NCI-H1105 treated with DMSO at 0.1 percent for 48 hours (cell line): Measurements from ENCODE around the gene ZMYM1.
"Not testable (repeated sequence)": the region's sequence is repeated elsewhere in the genome, so short reads cannot be mapped to it uniquely, and the experiment has no call there.

Source experiments
- DNase-seq: peaks from one replicate; lab custom pipeline; 2025; lab: John Stamatoyannopoulos, UW

ZMYM1 gene

DNA sequence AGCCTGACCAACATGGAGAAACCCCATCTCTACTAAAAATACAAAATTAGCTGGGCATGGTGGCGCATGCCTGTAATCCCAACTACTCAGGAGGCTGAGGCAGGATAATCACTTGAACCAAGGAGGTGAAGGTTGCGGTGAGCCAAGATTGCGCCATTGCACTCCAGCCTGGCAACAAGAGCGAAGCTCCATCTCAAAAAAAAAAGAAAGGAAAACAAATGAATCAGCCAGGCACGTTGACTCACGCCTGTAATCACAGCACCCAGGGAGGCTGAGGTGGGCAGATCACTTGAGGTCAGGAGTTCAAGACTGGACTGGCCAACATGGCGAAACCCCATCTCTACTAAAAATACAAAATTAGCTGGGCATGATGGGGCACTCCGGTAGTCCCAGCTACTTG lies 2.8 kb upstream of the ZMYM1 start:
- DNase-seq = not testable (repeated sequence)

GRCh38 chr1:35080171-35080854 lies 1.1 kb downstream of the ZMYM1 start:
- no peak for DNase-seq

- DNase-seq = no peak
Measured at GRCh38 chr1:35085421-35085820, 6.2 kb downstream of the ZMYM1 start.

DNA sequence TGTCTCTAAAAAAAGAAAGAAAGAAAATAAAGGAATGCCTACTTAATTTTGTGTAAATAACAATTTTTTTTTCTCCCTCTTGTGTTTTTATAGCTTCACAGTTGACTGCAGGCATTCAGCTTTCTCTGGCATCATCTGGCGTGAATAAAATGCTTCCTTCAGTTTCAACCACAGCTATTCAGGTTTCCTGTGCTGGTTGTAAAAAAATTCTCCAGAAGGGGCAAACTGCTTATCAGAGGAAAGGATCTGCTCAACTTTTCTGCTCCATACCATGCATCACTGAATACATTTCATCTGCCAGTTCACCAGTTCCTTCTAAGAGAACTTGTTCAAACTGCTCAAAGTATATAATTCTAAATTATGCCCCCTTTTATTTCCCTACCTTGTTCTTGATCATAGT lies 18.0 kb downstream of the ZMYM1 start:
- DNase-seq = no peak

DNA sequence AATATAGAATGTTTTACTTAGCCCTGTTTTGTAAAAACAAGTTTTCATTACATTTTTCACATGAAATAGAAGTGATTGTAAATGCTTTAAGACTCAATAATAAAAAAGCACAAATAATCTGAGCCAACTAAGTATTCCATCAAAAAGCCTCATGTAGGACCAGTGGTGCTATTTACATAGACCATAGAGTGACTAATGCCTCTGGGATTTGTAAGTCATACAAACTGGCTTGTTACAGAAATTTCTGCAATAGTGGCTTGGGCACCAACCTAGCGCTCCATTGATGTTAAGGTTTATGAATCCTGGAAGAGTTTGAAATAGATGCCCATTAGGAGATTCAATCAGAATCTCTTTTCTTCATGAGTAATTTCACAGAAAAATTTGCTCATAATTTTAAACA lies 31.9 kb downstream of the ZMYM1 start:
- DNase-seq = no peak

DNA sequence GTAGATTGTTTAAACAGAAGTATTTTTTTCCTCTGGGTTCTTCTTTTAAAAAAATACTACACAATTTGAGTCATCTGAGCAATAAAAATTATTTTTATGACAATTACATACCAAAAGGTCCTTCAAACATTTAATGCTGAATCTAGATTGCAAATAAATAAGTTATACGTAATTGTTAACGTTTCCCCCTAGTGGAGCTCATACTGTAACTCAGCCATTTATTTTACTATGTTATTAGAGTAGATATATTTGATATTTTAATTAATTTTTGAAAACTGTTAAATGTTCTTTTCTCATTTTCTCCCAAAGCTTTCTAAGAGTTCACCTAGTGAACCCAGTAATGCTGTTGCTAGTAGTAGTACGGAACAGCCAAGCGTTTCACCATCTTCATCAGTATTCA lies 33.5 kb downstream of the ZMYM1 start:
- DNase-seq = peak; percentile 3

DNA sequence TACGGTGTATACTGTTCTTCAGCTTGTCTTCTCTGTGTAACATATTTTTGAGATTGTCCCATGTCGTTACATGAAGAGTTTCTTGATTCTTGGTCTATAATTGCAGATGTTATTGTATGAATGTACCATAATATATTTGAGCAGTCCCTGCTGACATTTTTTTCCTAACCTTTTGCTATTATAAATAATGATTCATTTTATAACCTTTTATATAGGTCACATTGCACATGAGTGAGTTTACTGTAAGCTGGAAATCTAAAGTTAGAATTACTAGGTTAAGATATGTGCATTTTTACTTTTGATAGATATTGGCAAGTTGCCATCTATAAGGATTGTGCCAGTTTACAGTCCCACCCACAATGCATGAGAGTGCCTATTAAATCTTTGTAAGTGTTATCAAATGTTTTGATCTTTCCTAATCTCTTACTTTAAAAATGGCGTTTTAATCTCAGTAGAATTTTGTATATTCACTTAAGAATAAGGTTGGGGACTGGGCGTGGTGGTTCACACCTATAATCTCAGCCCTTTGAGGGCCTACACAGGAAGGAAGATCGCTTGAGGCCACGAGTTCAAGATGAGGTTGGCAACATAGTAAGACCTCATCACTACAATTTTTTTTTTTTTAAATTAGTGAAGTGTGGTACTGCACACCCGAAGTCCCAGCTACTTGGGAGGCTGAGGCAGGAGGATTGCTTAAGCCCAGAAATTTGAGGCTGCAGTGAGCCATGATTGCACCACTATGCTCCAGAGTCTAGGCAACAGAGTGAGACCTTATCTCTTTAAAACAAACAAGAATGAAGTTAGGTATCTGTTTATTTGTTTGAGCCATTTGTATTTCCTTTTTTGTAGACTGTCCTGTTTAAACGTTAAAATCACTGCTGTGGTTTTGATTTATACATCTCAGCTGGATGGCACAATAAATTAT lies 36.5 kb downstream of the ZMYM1 start:
- DNase-seq = no peak

DNA sequence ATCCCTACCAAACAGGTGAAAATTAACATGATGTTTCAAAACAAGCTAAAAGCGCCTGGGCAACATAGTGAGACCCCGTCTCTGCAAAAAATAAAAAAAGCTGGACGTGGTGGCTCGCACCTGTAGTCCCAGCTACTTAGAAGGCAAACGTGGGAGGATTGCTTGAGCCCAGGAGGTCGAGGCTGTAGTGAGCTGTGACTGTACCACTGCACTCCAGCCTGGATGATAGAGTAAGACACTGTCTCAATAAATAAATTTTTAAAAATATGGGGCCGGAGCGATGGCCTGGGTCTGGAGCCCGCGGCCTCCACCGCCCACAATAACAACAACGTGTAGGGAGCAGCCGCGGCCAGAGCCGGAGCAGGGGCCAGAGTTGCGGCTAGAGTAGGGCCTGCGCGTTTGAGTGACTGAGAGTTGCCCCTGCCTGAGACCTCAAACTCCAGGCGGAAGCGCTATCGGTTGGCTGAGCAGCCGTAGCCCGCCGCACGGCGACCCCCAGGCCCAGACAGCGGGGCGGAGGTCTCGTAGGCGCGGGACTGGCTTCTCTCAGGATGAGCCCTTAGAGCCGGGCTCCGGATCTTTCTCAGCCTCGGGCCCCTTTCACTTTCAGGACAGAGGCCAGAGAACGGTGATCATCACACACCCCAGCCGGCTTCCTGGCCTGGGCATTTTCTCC lies 41.4 kb downstream of the ZMYM1 start:
- no peak for DNase-seq

DNA sequence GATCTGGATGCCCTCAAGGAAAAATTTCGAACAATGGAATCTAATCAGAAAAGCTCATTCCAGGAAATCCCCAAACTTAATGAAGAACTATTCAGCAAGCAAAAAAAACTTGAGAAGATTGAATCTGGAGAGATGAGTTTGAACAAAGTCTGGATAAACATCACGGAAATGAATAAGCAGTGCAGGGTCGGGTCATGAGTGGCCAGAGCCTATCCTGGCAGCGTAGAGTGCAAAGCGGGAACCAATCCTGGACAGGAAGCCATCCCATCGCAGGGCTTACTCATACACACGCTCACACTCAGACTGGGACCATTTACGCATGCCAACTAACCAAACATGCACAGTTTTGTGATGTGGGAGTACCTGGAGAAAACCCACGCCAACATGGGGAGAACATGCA lies 43.1 kb downstream of the ZMYM1 start:
- DNase-seq = no peak

DNA sequence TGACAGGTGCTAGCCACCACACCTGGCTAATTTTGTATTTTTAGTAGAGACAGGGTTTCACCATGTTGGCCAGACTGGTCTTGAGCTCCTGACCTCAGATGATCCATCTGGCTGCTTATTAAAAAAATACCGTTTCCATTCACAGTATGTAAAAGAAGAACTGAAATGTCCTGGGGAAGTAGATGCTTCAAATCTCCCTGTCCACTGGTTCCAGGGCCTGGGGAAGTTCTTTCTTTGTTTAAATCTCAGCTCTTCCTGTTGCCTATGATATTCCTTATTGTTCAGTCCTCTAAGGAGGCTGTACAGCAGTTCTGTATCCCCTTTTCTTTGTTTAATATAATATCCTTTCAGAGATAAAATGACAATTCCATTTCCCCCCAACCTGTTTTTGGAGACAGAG lies 47.4 kb downstream of the ZMYM1 start:
- DNase-seq = no peak

- no peak for DNase-seq
Measured at GRCh38 chr1:35129080-35129479, 49.9 kb downstream of the ZMYM1 start.

GRCh38 chr1:35136780-35137179 lies 57.6 kb downstream of the ZMYM1 start:
- no peak for DNase-seq

- not testable (repeated sequence) for DNase-seq
Measured at GRCh38 chr1:35137590-35137989, 58.4 kb downstream of the ZMYM1 start.

GRCh38 chr1:35142294-35142693 lies 63.1 kb downstream of the ZMYM1 start:
- not testable (repeated sequence) for DNase-seq

- not testable (repeated sequence) for DNase-seq
Measured at GRCh38 chr1:35142728-35143127, 63.5 kb downstream of the ZMYM1 start.

GRCh38 chr1:35143737-35144508 lies 64.7 kb downstream of the ZMYM1 start:
- no peak for DNase-seq

GRCh38 chr1:35145892-35146549 lies 66.8 kb downstream of the ZMYM1 start:
- DNase-seq = not testable (repeated sequence)

DNA sequence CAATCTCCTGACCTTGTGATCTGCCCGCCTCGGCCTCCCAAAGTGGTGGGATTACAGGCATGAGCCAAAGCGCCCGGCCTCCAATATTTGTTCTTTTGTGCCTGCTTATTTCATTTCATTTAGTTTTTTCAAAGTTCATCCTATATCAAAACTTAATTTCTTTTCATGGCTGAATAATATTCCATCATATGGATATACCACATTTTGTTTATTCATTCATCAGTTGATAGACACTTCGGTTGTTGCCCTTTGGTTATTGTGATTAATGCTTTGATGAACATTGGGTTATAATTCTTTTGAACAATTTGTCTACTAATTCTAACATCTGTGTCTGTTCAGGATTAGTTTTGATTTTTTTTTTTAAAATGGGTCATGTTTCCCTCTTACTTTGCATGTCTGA lies 72.0 kb downstream of the ZMYM1 start:
- no peak for DNase-seq

DNA sequence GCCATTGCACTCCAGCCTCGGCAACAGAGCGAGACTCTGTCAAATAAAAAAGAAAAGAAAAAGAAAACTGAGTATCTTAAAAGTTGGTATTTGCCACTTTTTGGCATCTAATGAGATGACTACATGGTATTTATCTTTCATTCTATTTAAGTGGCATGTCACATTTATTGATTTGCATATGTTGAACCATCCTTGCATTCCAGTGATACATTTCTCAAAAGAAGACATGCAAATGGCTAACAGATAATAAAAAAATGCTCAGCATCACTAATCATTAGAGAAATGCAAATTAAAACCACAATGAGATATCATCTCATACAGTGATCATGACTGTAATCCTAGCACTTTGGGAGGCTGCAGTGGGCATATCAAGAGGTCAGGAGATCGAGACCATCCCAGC lies 85.7 kb downstream of the ZMYM1 start:
- no peak for DNase-seq
